GM12878 (cell line): ENCODE measurements around the gene LMTK2. TPM values are rescaled to one million over a fixed set of nuclear protein-coding genes. Genes with fewer than 3 reads are reported as not detected.

Source experiments
- ATAC-seq: fragments of 200-7000 bp; cut with Tn5 transposase; 3 replicates; pipeline ENCODE4 v1.9.1; 2020; ENCODE audit warnings: mild to moderate bottlenecking, moderate library complexity
- BruUV-seq: library from RNA; stranded (reverse); fragments of 400-500 nt; replicated peaks from 2 replicates; lab custom pipeline; 2021; lab: Mats Ljungman, UMichigan
- CTCF ChIA-PET: fragments of 300-600 bp; sonication (Branson Sonifier 250); formaldehyde crosslinking; extraction: SDS; loops from one replicate; lab custom pipeline; 2021; ENCODE audit warnings: inconsistent platforms; lab: Yijun Ruan, JAX
- POLR2A ChIA-PET: fragments of 350-600 bp; formaldehyde crosslinking; extraction: SDS; loops from one replicate; lab custom pipeline; 2021; ENCODE audit warnings: inconsistent platforms; lab: Charles Lee
- RAD21 ChIA-PET: fragments of 300-600 bp; sonication (Branson Sonifier 250); formaldehyde crosslinking; loops from one replicate; lab custom pipeline; 2023; ENCODE audit warnings: antibody characterized with exemption; ENCODE audit not compliant: unreplicated experiment; lab: Charles Lee
- SMC1A ChIA-PET: fragments of 300-600 bp; sonication (Branson Sonifier 250); formaldehyde crosslinking; loops from one replicate; lab custom pipeline; 2023; ENCODE audit not compliant: unreplicated experiment, uncharacterized antibody; lab: Charles Lee
- DNase-seq: peaks from one replicate; pipeline ENCODE4 v3.0.0-alpha.2; 2011; ENCODE audit warnings: low read depth, low spot score
- FAIRE-seq: peaks from 3 replicates; lab custom pipeline; 2011; peaks lifted over from hg19 to GRCh38; lab: Jason Lieb, UNC
- H2AFZ ChIP-seq: 2 replicates; pipeline ENCODE4 v1.6.0; 2011; ENCODE audit warnings: low read depth, low read length, control low read depth; ENCODE audit not compliant: control insufficient read depth
- H3K27ac ChIP-seq: 2 replicates; pipeline ENCODE4 v1.5.1; 2011; ENCODE audit warnings: control low read depth; ENCODE audit not compliant: control insufficient read depth, insufficient read depth
- H3K27me3 ChIP-seq, 2 experiments: replicated peaks in 1 of 2; 2 replicates each; pipeline versions ENCODE4 v1.6.0 to v1.6.1; 2011; ENCODE audit warnings: low read length in 1 of 2; ENCODE audit not compliant: control insufficient read depth in 2 of 2, insufficient read depth in 2 of 2
- H3K36me3 ChIP-seq, 2 experiments: 2 replicates each; pipeline ENCODE4 v1.5.1; 2011; ENCODE audit warnings: low read length in 1 of 2; ENCODE audit not compliant: control insufficient read depth in 2 of 2, insufficient read depth in 2 of 2
- H3K4me1 ChIP-seq: 2 replicates; pipeline ENCODE4 v1.6.1; 2011; ENCODE audit warnings: mild to moderate bottlenecking, low read length, moderate library complexity, mixed read lengths; ENCODE audit not compliant: control insufficient read depth, insufficient read depth
- H3K4me2 ChIP-seq: 2 replicates; pipeline ENCODE4 v1.6.0; 2011; ENCODE audit warnings: control low read depth; ENCODE audit not compliant: control insufficient read depth, insufficient read depth
- H3K4me3 ChIP-seq: fragments of 200-600 bp; sonication (generic); 2 replicates; pipeline ENCODE4 v1.5.1; 2016
- H3K79me2 ChIP-seq: 2 replicates; pipeline ENCODE4 v1.6.0; 2011; ENCODE audit warnings: low read length; ENCODE audit not compliant: control insufficient read depth, insufficient read depth
- H3K9ac ChIP-seq: 2 replicates; pipeline ENCODE4 v1.8.0; 2011; ENCODE audit warnings: low read length, control low read depth, mixed read lengths; ENCODE audit not compliant: control insufficient read depth, insufficient read depth
- H3K9me3 ChIP-seq: replicated peaks from 3 replicates; pipeline ENCODE4 v1.5.1; 2011; ENCODE audit warnings: mild to moderate bottlenecking, low read length; ENCODE audit not compliant: control insufficient read depth, insufficient read depth
- H4K20me1 ChIP-seq: 2 replicates; pipeline ENCODE4 v1.6.0; 2011; ENCODE audit not compliant: control insufficient read depth, insufficient read depth
- DPF2 ChIP-seq: fragments of 450-650 bp; IDR thresholded peaks from 2 replicates; pipeline ENCODE4 v1.6.1; 2017; ENCODE audit warnings: mild to moderate bottlenecking
- GABPA ChIP-seq: IDR thresholded peaks from 2 replicates; pipeline ENCODE4 v1.6.1; 2014; ENCODE audit warnings: antibody characterized with exemption, low read depth, mild to moderate bottlenecking, inconsistent platforms
- SIX5 ChIP-seq: IDR thresholded peaks from 2 replicates; pipeline ENCODE4 v1.6.1; 2011; ENCODE audit warnings: mild to moderate bottlenecking, low read depth, low read length, moderate library complexity; ENCODE audit not compliant: severe bottlenecking
- SMAD1 ChIP-seq: fragments of 450-650 bp; IDR thresholded peaks from 2 replicates; pipeline ENCODE4 v1.6.1; 2018; ENCODE audit warnings: mild to moderate bottlenecking, low read depth; ENCODE audit not compliant: partially characterized antibody
- SREBF1 ChIP-seq: IDR thresholded peaks from 2 replicates; pipeline ENCODE4 v1.6.1; 2012; ENCODE audit warnings: mild to moderate bottlenecking, low read length
- STAT1 ChIP-seq: fragments of 450-650 bp; conservative IDR thresholded peaks from 2 replicates; pipeline ENCODE4 v1.6.1; 2014; ENCODE audit warnings: antibody characterized with exemption, mild to moderate bottlenecking
- ZZZ3 ChIP-seq: IDR thresholded peaks from 2 replicates; pipeline ENCODE4 v1.6.1; 2011; ENCODE audit warnings: low read depth; ENCODE audit not compliant: control insufficient read depth, insufficient read length
- WGBS: methylation state at CpG from one replicate; pipeline ENCODE4 v1.1.6; 2016; ENCODE audit warnings: low lambda C conversion rate; ENCODE audit not compliant: insufficient replicate concordance, insufficient coverage; ENCODE audit errors: missing lambda C conversion rate; 5-methylcytosine and 5-hydroxymethylcytosine counted together
- in situ Hi-C: fragments of 300-500 bp; cut with MboI; formaldehyde crosslinking; loops from 9 replicates; pipeline ENCODE4 v1.14.3; 2018; ENCODE audit warnings: mixed read lengths
- intact Hi-C: fragments of 100-400 bp; cut with micrococcal nuclease; formaldehyde crosslinking; loops from one replicate; pipeline ENCODE4 v1.14.2; 2022; ENCODE audit not compliant: unreplicated experiment
- polyA plus RNA-seq, 11 experiments: library from polyadenylated mRNA; depleted of rRNA in 4 of 11; unstranded in 6 of 11; stranded (reverse) in 5 of 11; fragments of >200 nt; fragmentation: Nextera tagmentation in 4 of 11; fragmentation: Illumina TruSeq in 1 of 11; extraction: Ambion mirVana in 4 of 11; extraction: Trizol in 1 of 11; gene quantifications; 1 replicate in 1 of 11; 2 replicates in 10 of 11; pipeline versions ENCODE4 v1.2.1 to v1.2.3, GENCODE V29; 2011 to 2016; ENCODE audit warnings: inconsistent platforms in 2 of 11, missing spikeins in 2 of 11, low read depth in 1 of 11
- total RNA-seq, 4 experiments: library from RNA; depleted of rRNA in 3 of 4; stranded (reverse); fragments of >200 nt in 3 of 4; fragmentation: Illumina TruSeq in 1 of 4; extraction: Trizol in 1 of 4; gene quantifications; 2 replicates each; pipeline versions ENCODE4 v1.2.1 to v1.2.3, GENCODE V29; 2013 to 2021
- TF ChIP-seq, protein P1 (sequence below): fragments of 450-650 bp; IDR thresholded peaks from 2 replicates; pipeline ENCODE4 v1.6.1; 2017; ENCODE audit warnings: mild to moderate bottlenecking
- TF ChIP-seq, protein P2 (sequence below): fragments of 450-650 bp; IDR thresholded peaks from 2 replicates; pipeline ENCODE4 v1.6.1; 2017; ENCODE audit warnings: borderline replicate concordance
- TF ChIP-seq, protein P3 (sequence below): IDR thresholded peaks from 2 replicates; pipeline ENCODE4 v1.6.1; 2011; ENCODE audit warnings: low read depth, low read length, improper control_type of control experiment, borderline replicate concordance

Gene LMTK2
- total and polyA plus RNA-seq, 10 of the 15 experiments (the other 5 are each of a cell fraction or from before 2014, with no cell fraction given) = 0.68 to 8.7 (median 4.6) TPM

DNA sequence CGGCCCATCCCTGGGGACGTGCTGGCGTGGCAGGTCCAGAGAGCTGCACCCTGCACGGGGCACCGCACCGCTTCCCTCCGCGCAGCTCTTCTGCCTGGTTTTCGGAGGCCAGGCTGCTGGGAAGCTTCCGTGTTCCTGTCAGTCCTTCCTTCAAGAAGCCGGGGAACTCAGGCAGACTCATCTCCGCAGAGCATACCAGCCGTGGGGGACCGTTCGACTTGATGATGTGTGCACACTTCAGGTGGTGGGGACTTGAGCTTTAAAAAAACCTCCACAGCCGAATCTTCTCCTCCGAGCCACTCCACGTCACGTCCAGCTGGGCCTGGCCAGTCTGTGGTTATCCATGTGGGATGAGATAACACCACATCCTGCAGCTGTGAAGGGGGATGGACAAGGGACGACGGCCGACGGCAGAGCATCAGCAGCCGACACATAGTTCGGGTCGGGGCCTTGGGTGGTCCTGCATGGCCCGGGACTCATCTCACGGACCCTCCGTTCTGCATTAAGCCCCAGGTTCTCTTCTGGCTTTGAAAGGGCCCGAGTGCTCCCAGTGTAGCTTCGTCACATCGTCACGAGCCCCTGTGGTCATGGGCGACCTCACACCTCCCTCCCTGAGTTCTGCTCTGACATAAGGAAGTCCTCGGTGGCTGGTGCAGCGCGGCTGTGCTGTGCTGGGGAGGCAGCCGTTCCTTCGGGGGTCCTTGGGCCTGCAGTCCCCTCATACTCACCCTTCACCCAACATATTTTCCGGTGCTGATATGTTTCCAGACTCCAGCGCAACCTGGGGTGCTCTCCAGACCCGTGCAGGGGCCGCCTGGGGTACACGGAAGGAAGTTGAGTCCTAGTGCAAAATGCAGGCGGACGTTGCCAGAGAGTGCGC lies 100.0 kb downstream of the LMTK2 start:
- ATAC-seq = no peak
- Histone ChIP-seq H3K27ac (no peak overlapping the region), H3K9me3 (no peaks in the 10 kb centered on the region), H3K79me2 (no peaks in the 10 kb centered on the region), H3K4me3 (no peak overlapping the region), H3K9ac (no peak overlapping the region), H3K36me3 (peaks cover 5 to 13% of the 10 kb centered on the region in 2 experiments; a peak in 3 of 4 replicates), H4K20me1 (no peaks in the 10 kb centered on the region), H3K4me1 (peaks cover 21% of the 10 kb centered on the region), H3K27me3 (no peaks in the 10 kb centered on the region)
- intact Hi-C loops = no loop called here
- WGBS = 95% methylated on average over 46 of the region's 47 CpGs
- ChIA-PET SMC1A (no interaction called here), POLR2A (no interaction called here)
- DNase-seq = no peak
- TF ChIP-seq SREBF1 = no peak
- TF ChIP-seq, protein P1, sequence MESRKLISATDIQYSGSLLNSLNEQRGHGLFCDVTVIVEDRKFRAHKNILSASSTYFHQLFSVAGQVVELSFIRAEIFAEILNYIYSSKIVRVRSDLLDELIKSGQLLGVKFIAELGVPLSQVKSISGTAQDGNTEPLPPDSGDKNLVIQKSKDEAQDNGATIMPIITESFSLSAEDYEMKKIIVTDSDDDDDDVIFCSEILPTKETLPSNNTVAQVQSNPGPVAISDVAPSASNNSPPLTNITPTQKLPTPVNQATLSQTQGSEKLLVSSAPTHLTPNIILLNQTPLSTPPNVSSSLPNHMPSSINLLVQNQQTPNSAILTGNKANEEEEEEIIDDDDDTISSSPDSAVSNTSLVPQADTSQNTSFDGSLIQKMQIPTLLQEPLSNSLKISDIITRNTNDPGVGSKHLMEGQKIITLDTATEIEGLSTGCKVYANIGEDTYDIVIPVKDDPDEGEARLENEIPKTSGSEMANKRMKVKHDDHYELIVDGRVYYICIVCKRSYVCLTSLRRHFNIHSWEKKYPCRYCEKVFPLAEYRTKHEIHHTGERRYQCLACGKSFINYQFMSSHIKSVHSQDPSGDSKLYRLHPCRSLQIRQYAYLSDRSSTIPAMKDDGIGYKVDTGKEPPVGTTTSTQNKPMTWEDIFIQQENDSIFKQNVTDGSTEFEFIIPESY = no peak
- TF ChIP-seq DPF2 = no peak
- no peak for TF ChIP-seq SIX5
- TF ChIP-seq, protein P2, sequence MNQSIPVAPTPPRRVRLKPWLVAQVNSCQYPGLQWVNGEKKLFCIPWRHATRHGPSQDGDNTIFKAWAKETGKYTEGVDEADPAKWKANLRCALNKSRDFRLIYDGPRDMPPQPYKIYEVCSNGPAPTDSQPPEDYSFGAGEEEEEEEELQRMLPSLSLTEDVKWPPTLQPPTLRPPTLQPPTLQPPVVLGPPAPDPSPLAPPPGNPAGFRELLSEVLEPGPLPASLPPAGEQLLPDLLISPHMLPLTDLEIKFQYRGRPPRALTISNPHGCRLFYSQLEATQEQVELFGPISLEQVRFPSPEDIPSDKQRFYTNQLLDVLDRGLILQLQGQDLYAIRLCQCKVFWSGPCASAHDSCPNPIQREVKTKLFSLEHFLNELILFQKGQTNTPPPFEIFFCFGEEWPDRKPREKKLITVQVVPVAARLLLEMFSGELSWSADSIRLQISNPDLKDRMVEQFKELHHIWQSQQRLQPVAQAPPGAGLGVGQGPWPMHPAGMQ = no peak
- TF ChIP-seq SMAD1 = no peak
- TF ChIP-seq GABPA = no peak
- TF ChIP-seq STAT1 = no peak
- TF ChIP-seq, protein P3, sequence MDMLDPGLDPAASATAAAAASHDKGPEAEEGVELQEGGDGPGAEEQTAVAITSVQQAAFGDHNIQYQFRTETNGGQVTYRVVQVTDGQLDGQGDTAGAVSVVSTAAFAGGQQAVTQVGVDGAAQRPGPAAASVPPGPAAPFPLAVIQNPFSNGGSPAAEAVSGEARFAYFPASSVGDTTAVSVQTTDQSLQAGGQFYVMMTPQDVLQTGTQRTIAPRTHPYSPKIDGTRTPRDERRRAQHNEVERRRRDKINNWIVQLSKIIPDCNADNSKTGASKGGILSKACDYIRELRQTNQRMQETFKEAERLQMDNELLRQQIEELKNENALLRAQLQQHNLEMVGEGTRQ = no peak
- TF ChIP-seq ZZZ3 = no peak
- TF ChIP-seq, all 136 proteins: peak for 0
- ChIA-PET CTCF (no interaction called here), RAD21 (no interaction called here)
- FAIRE-seq = no peak
- no peak overlapping the region for H2AFZ ChIP-seq
- in situ Hi-C loops = no loop called here
- no peak overlapping the region for H3K4me2 ChIP-seq
- BruUV-seq = no TSS peak
